ENCODE results near the gene EXO1. TPM values are rescaled to one million over a fixed set of nuclear protein-coding genes. Genes with fewer than 3 reads are reported as not detected.

EXO1 gene
- total RNA-seq, 4 donors from 2014 or later = 0.68 to 2.4 (median 0.88) TPM; not detected in 1

- TF ChIP-seq CTCF (IDR thresholded peaks at IDR 0.05; ENCODE audit: low read depth) = no peak
These were observed 10.1 kb upstream of the EXO1 start for GRCh38 chr1:241837901-241838300.

- no peak for TF ChIP-seq CTCF (IDR thresholded peaks at IDR 0.05; ENCODE audit: low read depth)
These were observed 9.1 kb upstream of the EXO1 start for GRCh38 chr1:241838897-241839296.

DNA sequence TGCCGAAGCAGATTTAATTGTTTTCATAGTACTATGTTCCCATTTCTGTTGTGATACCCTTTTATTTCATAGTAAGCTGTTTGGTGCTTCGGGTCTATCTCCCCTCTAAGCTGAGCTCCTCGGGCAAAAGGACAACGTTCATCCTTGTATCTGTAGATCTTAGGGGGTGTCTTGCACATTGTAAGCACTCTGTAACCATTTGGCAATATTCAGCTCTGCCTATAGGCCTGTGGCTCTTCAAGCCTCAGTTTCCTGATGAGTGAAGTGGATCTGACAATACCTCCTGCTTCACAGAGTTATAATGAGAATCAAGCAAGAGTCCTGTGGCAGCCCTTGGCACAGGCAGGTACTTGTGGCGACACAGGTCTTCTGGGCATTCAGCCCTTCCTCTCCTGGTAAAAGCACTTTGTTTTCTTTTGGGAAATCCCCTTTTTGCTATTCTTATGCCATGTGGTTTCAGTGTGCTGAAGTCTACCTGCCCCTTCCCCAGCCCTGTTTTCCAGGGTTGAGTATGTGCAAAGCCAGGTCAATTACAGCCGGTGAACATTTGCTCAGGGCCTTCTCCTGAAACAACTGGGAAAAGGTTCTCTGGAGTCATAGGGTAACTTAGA, 8.5 kb upstream of the EXO1 start:
- no peak for TF ChIP-seq CTCF (IDR thresholded peaks at IDR 0.05; ENCODE audit: low read depth)

DNA sequence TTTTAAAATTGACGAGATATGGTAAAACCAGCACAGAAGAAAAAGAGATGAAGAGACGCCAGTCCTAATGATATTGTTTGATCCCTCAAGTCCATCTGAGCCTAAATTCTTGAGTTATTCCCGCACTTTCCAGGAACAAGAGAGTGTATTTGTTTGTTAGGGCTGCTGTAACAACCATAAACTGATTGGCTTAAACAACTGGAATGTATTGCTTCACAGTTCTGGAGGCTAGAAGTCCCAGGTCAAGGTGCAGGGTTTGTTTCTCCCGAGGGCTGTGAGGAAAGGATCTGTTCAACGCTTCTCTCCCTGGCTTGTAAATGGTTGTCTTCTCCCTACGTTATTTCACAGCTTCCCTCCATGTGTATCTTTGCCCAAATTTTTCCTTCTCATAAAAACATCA, 7.8 kb upstream of the EXO1 start:
- TF ChIP-seq CTCF (IDR thresholded peaks at IDR 0.05; ENCODE audit: low read depth) = no peak

- no peak for TF ChIP-seq CTCF (IDR thresholded peaks at IDR 0.05; ENCODE audit: low read depth)
These were observed 6.3 kb upstream of the EXO1 start for GRCh38 chr1:241841691-241842090.

DNA sequence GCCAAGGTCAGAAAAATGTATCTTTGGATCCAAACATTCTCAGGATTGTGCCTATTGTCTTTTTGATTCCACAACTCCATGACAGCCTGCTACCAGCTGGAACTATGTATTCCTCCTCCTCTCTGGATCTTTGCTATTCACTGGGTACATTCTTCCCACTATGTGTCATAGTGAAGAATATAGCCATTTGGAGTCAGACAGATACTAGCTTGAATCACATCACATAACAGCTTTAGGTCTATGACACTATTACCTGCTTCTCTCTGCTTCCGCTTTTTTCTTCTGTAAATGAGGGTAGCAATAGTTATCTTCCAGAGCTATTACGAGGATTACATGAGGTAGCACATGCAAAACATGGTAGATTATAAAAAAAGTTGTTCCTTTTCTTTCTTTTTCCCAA, 5.4 kb upstream of the EXO1 start:
- no peak for TF ChIP-seq CTCF (IDR thresholded peaks at IDR 0.05; ENCODE audit: low read depth)

GRCh38 chr1:241844593-241844992, 3.4 kb upstream of the EXO1 start:
- TF ChIP-seq CTCF (IDR thresholded peaks at IDR 0.05; ENCODE audit: low read depth) = no peak
